PC-3 (cell line): Measurements from ENCODE around the gene BCL11A. TPM values are rescaled to one million over a fixed set of nuclear protein-coding genes. Genes with fewer than 3 reads are reported as not detected.

Experiments
- ATAC-seq: fragments of 200-7000 bp; cut with Tn5 transposase; 2 replicates; pipeline ENCODE4 v1.9.1; 2020; ENCODE audit warnings: mild to moderate bottlenecking, moderate library complexity
- BruUV-seq: library from RNA; stranded (reverse); fragments of 400-500 nt; replicated peaks from 2 replicates; lab custom pipeline; 2021; lab: Mats Ljungman, UMichigan
- CTCF ChIA-PET: fragments of 300-600 bp; sonication (Branson Sonifier 250); formaldehyde crosslinking; loops from one replicate; lab custom pipeline; 2022; ENCODE audit warnings: antibody characterized with exemption; lab: Charles Lee
- POLR2A ChIA-PET: fragments of 300-600 bp; sonication (Branson Sonifier 250); formaldehyde crosslinking; loops from one replicate; lab custom pipeline; 2022; ENCODE audit warnings: antibody characterized with exemption; ENCODE audit not compliant: unreplicated experiment; lab: Charles Lee
- DNase-seq: peaks from one replicate; pipeline ENCODE4 v3.0.0-alpha.2; 2015
- H2AFZ ChIP-seq: fragments of 300-600 bp; sonication (generic); 2 replicates; pipeline ENCODE4 v1.6.0; 2016; ENCODE audit warnings: antibody characterized with exemption, low read length
- H3F3A ChIP-seq: fragments of 300-600 bp; sonication (generic); one replicate; pipeline ENCODE4 v1.6.0; 2017; ENCODE audit warnings: antibody characterized with exemption, low read length, control low read depth, mild to moderate bottlenecking; ENCODE audit not compliant: unreplicated experiment
- H3K27ac ChIP-seq: fragments of 300-600 bp; sonication (generic); 2 replicates; pipeline ENCODE4 v1.5.1; 2016; ENCODE audit warnings: mild to moderate bottlenecking, low read length
- H3K27me3 ChIP-seq: fragments of 300-600 bp; sonication (generic); 2 replicates; pipeline ENCODE4 v1.6.1; 2016; ENCODE audit warnings: low read length, mixed read lengths
- H3K36me3 ChIP-seq: fragments of 300-600 bp; sonication (generic); 2 replicates; pipeline ENCODE4 v1.6.1; 2016; ENCODE audit warnings: low read depth, mixed run types, low read length, mixed read lengths
- H3K4me1 ChIP-seq: fragments of 300-600 bp; sonication (generic); 2 replicates; pipeline ENCODE4 v1.5.1; 2016; ENCODE audit warnings: low read length; ENCODE audit not compliant: insufficient read depth
- H3K4me2 ChIP-seq: fragments of 300-600 bp; sonication (generic); 2 replicates; pipeline ENCODE4 v1.6.0; 2016; ENCODE audit warnings: low read length
- H3K4me3 ChIP-seq: fragments of 300-600 bp; sonication (generic); 2 replicates; pipeline ENCODE4 v1.5.1; 2016; ENCODE audit warnings: mild to moderate bottlenecking, low read length, mixed read lengths
- H3K79me2 ChIP-seq: fragments of 300-600 bp; sonication (generic); 2 replicates; pipeline ENCODE4 v1.6.1; 2017; ENCODE audit warnings: low read length, mixed read lengths
- H3K9ac ChIP-seq: fragments of 300-600 bp; sonication (generic); 2 replicates; pipeline ENCODE4 v1.6.0; 2016; ENCODE audit warnings: mild to moderate bottlenecking, low read length
- H3K9me2 ChIP-seq: fragments of 300-600 bp; sonication (generic); replicated peaks from 2 replicates; pipeline ENCODE4 v1.6.1; 2016; ENCODE audit warnings: mixed run types, low read length, mixed read lengths
- H3K9me3 ChIP-seq: fragments of 300-600 bp; sonication (generic); 2 replicates; pipeline ENCODE4 v1.6.1; 2016; ENCODE audit warnings: low read length, mixed read lengths
- H4K20me1 ChIP-seq: fragments of 300-600 bp; sonication (generic); 2 replicates; pipeline ENCODE4 v1.6.1; 2016; ENCODE audit warnings: low read length, mixed read lengths
- EZH2 ChIP-seq: fragments of 300-600 bp; sonication (generic); IDR thresholded peaks from one replicate; pipeline ENCODE4 v1.6.1; 2017; ENCODE audit warnings: antibody characterized with exemption, mild to moderate bottlenecking, low read length; ENCODE audit not compliant: unreplicated experiment
- EZH2phosphoT487 ChIP-seq: fragments of 300-600 bp; sonication (generic); IDR thresholded peaks from 2 replicates; pipeline ENCODE4 v1.6.1; 2018; ENCODE audit warnings: mild to moderate bottlenecking, antibody characterized with exemption, low read length, borderline replicate concordance
- intact Hi-C: fragments of 100-400 bp; cut with micrococcal nuclease; formaldehyde crosslinking; loops from 2 replicates; pipeline ENCODE4 v1.9.0; 2023
- total RNA-seq: library from RNA; depleted of rRNA; stranded (reverse); fragments of >200 nt; gene quantifications from 2 replicates; pipeline ENCODE4 v1.2.3, GENCODE V29; 2014
- TF ChIP-seq, protein P1 (sequence below): fragments of 300-600 bp; sonication (generic); conservative IDR thresholded peaks from 2 replicates; pipeline ENCODE4 v1.5.1; 2017; ENCODE audit warnings: antibody characterized with exemption, low read depth, mild to moderate bottlenecking, low read length

Gene BCL11A
- total RNA-seq, 1 experiment from 2014 or later = 4.6 TPM

DNA sequence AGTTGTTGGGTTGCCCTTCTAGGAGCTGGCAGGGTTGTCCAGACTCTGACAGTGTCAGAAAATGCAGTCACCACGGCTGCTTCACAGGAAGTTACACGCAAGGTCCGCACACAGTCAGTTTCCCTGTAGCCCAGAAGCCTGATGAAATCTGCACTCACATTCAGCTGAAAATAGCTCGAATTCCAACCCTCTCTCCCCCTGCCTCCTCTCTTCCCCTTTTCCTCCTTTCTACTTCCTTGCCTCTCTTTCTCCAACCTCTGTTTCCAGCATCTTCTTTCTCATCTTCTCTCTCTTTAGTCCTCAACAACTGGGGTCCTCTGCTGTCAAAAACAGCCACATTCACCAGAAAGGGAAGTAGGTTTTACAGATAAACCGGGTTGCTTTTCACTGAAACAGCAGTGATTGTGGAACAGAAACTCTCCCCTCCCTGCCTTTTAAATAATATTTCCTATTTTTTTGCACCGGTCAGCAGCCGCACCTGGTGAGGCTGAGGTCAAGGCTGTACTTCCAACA, 69.3 kb downstream of the BCL11A start:
- Histone ChIP-seq H3K4me3 (no peak overlapping the region), H3F3A (no peaks in the 10 kb centered on the region), H3K36me3 (no peaks in the 10 kb centered on the region), H3K4me2 (no peak overlapping the region), H3K9me3 (no peaks in the 10 kb centered on the region), H3K9ac (no peak overlapping the region), H3K27me3 (no peaks in the 10 kb centered on the region), H3K27ac (no peak overlapping the region), H3K9me2 (no peaks in the 10 kb centered on the region), H3K4me1 (peaks cover 14% of the 10 kb centered on the region), H3K79me2 (no peaks in the 10 kb centered on the region), H2AFZ (no peak overlapping the region), H4K20me1 (no peaks in the 10 kb centered on the region)
- BruUV-seq = no TSS peak
- ChIA-PET POLR2A (no interaction called here), CTCF (no interaction called here)
- intact Hi-C loops = no loop called here
- DNase-seq (no peak), ATAC-seq (no peak)
- TF ChIP-seq EZH2 (no peak), EZH2phosphoT487 (no peak)
- TF ChIP-seq, protein P1, sequence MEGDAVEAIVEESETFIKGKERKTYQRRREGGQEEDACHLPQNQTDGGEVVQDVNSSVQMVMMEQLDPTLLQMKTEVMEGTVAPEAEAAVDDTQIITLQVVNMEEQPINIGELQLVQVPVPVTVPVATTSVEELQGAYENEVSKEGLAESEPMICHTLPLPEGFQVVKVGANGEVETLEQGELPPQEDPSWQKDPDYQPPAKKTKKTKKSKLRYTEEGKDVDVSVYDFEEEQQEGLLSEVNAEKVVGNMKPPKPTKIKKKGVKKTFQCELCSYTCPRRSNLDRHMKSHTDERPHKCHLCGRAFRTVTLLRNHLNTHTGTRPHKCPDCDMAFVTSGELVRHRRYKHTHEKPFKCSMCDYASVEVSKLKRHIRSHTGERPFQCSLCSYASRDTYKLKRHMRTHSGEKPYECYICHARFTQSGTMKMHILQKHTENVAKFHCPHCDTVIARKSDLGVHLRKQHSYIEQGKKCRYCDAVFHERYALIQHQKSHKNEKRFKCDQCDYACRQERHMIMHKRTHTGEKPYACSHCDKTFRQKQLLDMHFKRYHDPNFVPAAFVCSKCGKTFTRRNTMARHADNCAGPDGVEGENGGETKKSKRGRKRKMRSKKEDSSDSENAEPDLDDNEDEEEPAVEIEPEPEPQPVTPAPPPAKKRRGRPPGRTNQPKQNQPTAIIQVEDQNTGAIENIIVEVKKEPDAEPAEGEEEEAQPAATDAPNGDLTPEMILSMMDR = no peak

DNA sequence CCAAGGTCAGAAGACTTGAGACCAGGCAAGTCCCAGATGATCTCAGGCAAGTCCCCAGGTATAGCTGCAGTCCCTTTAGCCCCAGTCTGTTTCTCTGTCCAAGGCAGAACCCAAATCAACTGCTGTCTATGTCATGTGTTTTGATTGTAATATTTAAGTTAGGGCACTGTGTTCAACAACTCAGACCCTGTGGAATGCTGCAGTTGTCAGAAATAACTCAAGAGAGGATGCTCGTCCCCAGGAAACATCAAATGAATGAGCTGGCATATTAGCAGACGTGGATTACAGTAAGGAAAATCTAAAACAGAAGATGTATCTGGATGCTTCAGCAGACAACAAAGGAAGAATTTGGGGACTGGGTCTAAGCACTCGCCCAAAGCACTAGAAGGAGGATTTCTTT, 70.1 kb downstream of the BCL11A start:
- no peak overlapping the region for H3K27ac ChIP-seq
- no peaks in the 10 kb centered on the region for H3K79me2 ChIP-seq
- H3K9me2 ChIP-seq = no peaks in the 10 kb centered on the region
- no TSS peak for BruUV-seq
- peaks cover 15% of the 10 kb centered on the region for H3K4me1 ChIP-seq
- H3K9me3 ChIP-seq = no peaks in the 10 kb centered on the region
- H3K36me3 ChIP-seq = no peaks in the 10 kb centered on the region
- H3K4me2 ChIP-seq = no peak overlapping the region
- no peak overlapping the region for H3K4me3 ChIP-seq
- CTCF ChIA-PET = no interaction called here
- no peak overlapping the region for H3K9ac ChIP-seq
- TF ChIP-seq, protein P1 = no peak
- no peak for TF ChIP-seq EZH2
- no peak for TF ChIP-seq EZH2phosphoT487
- no peak for ATAC-seq
- no peak for DNase-seq
- H2AFZ ChIP-seq = no peak overlapping the region
- H3K27me3 ChIP-seq = no peaks in the 10 kb centered on the region
- POLR2A ChIA-PET = no interaction called here
- intact Hi-C loops = no loop called here
- H4K20me1 ChIP-seq = no peaks in the 10 kb centered on the region
- H3F3A ChIP-seq = no peaks in the 10 kb centered on the region

DNA sequence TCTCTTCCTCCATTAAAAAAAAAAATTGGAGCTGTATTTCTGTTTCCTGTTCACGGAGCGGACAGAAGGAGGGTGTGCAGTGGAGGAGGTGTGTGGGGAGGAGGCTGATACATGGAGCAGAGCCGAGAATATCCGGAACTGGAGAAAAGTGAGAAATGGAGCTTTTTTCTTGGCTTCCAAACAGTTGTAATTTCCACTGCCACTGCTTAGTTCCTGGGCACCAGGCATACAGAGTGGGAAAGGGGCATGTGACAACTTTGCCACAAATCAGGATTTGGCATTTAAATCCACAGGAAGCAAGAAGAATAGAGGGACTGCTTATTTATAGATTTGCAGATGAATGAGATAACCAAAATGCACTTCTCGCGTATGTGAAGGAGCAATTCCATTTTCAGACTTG, 71.2 kb downstream of the BCL11A start:
- Histone ChIP-seq H3K79me2 (no peaks in the 10 kb centered on the region), H3K4me1 (peaks cover 15% of the 10 kb centered on the region), H3K4me2 (no peak overlapping the region), H3K9ac (no peak overlapping the region), H3K27ac (no peak overlapping the region), H3K27me3 (no peaks in the 10 kb centered on the region), H3F3A (no peaks in the 10 kb centered on the region), H3K9me2 (no peaks in the 10 kb centered on the region), H2AFZ (no peak overlapping the region), H4K20me1 (no peaks in the 10 kb centered on the region), H3K36me3 (no peaks in the 10 kb centered on the region), H3K4me3 (no peak overlapping the region), H3K9me3 (no peaks in the 10 kb centered on the region)
- ATAC-seq = no peak
- TF ChIP-seq, protein P1 = no peak
- TF ChIP-seq EZH2phosphoT487 (no peak), EZH2 (no peak)
- BruUV-seq = no TSS peak
- no peak for DNase-seq
- intact Hi-C loops = no loop called here
- ChIA-PET POLR2A (no interaction called here), CTCF (no interaction called here)
